GM18526 (cell line): ENCODE data around the gene SFXN5.

Experiments used
- POLR2A ChIP-seq: IDR thresholded peaks from 3 replicates; pipeline ENCODE4 v1.6.1; 2011; ENCODE audit not compliant: insufficient read length; ENCODE audit errors: extremely low read depth

Gene SFXN5

DNA sequence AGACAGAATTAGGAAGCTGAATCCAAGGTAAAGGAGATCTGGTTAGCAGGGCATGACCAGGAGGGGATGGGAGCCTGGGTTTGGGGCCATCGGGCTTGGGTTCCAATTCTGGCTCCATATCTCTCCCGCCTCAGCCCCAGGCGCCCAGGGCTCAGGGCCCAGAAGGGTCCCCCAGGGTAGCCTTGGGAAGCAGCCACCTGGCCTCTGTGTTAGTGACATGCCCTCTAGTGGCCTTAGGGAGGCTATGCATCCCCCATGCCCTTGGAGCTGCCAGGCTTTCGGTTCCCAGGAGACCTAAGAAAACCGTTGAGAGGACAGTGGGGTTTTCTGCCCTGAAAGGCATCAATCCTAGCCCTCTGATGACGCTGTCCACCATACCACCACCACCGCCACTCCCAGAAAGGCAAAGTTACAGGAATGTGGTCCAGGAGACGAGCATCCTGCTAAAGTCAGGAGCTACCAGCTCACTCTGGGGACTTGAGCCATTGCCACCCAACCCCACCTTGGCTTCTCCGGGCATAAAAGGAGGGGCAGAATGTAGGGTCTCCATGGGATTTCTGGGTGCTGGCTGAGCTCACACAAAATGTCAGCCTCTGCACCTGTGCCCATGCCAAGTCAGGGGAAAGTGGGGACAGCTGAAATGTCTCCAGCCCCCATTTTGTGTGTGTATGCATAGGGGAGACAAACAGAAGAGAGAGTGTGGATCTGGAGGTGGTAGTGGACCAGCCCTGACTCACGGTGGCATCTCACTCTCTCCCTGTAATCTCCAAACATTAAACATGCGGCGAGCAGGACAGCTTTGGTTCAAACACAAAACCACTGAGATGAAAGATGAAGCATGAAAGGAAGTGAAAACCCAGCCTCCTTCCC is 97.7 kb downstream of the SFXN5 start:
- no peak for TF ChIP-seq POLR2A

DNA sequence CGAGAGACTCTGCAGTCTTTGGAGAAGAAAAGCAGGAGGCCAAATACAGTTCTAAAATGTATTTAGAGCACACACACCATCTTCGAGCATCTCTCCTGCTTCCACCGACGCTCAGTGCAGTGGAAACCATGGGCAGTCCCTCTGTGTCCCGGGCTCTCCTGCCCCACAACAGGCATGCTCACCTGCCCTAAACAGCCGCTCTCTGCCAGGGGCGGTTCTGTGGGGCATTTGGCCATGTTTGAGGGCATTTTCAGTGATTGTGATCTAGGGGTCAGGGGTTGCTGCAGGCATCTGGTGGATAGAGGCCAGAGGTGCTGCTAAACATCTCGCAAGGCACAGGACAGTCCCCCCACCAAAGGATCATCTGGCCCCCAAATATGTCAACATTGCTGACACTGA is 98.4 kb downstream of the SFXN5 start:
- TF ChIP-seq POLR2A: no peak

DNA sequence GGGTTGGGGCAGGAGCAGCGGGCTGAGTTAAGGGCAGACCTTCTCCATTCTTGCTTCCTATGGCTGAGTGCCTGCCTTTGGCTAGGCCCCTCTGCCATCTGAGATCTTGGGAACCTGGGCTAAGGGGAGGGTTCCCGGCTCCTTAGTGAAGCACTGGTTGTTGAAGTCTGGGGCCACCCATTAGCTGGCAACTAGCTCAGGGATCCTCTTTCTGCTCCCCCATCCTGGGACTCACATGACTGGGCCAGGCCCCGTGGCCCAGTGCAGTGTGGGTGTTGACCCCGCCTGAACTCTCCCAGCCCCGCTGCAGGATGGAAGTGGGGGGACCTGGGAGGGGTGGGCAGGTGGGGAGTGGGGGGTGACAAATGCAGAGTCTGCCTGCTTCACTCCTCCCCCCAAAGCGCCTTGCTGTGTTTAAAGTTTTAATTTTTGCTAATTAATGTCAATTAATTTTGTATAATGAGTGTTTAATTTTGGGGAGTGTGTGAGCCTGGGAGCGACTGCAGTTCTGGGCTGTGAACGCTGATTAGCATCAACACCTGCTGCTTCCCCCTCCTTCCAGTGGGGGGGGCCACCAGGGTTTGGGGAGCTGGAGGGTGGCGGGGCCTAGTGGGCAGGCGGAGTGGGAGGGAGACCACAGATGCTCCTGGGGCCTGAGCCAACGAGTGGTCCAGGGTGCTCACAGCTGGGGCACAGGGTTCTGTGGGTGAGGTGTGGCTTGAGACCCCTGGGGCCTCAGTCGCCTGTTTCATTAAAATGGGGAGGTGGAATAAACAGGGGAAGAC is 99.0 kb downstream of the SFXN5 start:
- TF ChIP-seq POLR2A: no peak

DNA sequence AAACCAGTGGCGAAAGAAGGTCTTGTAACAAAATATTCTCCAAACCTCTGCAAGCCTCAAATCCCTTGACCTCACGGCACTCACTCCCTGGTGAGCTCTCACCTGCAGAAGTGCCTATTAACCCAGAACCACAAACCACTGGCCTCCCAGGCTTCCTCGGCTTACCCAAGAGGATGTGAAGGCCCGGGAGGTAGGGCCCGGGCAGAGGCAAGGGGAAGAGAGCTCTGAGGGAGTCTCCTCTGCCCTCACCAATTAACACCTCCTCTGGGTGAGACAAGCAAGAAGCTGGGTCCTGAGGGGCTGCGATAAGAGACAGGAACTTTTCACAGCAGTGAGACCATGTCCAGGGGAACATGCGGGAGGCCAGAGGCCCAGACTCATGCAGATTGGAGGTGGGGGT is 100.5 kb downstream of the SFXN5 start:
- TF ChIP-seq POLR2A: no peak

DNA sequence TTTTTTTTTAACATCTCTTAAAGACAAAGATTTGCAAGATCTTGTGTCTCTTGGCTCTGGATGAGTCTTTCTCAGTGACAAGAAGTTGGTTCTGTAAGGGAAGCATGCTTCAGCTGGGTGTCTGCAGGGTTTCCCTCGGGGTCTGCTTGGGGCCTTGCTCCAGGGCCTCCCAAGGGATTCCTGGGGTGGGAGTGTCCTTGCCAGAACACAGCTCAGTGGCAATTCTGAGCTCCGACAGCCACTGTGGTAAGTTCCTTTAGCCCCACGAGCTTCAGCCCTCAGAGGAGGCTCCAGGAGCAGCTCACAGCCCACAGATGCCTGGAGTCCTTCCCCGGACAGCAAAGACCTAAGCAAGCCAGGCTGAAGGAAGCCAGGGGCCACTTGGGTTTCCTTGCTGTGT is 101.8 kb downstream of the SFXN5 start:
- no peak for TF ChIP-seq POLR2A

GRCh38 chr2:72968286-72968685 is 103.2 kb downstream of the SFXN5 start:
- TF ChIP-seq POLR2A: no peak

GRCh38 chr2:72965770-72966450 is 105.6 kb downstream of the SFXN5 start:
- TF ChIP-seq POLR2A: no peak

DNA sequence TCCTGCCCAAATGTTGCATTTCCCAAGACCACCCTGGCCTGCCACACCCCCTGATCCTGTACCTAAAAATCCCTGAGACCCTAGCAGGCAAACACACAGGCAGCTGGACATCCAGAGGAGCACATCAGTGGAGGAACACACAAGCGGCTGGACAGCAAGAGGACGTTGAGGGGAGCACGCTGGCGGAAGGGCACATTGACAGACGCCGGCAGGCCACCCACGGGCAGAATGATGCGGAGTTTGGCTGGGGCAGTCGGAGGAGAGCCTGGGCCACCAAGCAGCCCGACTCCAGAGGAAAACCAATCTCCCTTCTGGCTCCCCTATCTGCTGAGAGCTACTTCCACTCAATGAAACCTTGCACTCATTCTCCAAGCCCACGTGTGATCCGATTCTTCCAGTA is 106.5 kb downstream of the SFXN5 start:
- no peak for TF ChIP-seq POLR2A

GRCh38 chr2:72964146-72964525 is 107.4 kb downstream of the SFXN5 start:
- no peak for TF ChIP-seq POLR2A

- no peak for TF ChIP-seq POLR2A
These were observed 107.9 kb downstream of the SFXN5 start for GRCh38 chr2:72963423-72964145.

- no peak for TF ChIP-seq POLR2A
These were observed 108.6 kb downstream of the SFXN5 start for GRCh38 chr2:72962911-72963310.

DNA sequence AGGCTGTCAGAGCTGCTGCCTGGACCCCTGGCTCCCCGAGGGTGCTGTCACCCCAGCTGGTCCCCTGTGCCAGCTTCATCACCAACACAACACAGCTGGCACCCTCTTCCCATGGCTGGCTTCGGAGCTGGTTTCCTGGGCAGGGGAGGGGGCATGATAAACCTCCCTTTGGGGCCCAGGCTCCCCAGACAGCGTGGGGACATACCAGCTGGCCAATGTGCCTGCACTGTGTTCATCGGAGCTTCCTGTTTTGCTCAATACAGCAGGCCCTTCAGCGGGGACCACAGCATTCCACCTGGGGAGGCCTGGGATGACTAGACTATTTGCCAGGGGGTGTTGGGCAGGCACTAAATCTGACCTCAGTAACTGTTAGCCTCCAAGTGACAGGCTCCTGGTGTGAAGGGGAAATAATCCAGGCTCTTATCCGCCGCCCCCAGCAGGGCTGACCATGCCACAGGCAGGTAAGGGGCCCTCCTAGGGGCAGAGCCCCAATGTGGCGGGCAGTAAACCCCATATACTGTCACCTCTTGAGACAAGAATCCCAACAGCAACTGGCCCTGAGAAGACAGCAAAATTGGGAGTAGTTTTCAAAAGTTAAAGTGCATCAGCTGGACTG is 109.6 kb downstream of the SFXN5 start:
- no peak for TF ChIP-seq POLR2A

GRCh38 chr2:72961036-72961720 is 110.3 kb downstream of the SFXN5 start:
- no peak for TF ChIP-seq POLR2A
